Mucosa of descending colon (tissue), 3 donors: ENCODE results near the gene SRBD1. TPM values are rescaled to one million over a fixed set of nuclear protein-coding genes. Genes with fewer than 3 reads are reported as not detected.

Source experiments
- ATAC-seq: fragments of 200-7000 bp; cut with Tn5 transposase; one replicate; pipeline ENCODE4 v1.9.1; 2020; ENCODE audit warnings: mild to moderate bottlenecking, moderate library complexity
- DNase-seq, 3 donors: peaks; one replicate each; pipeline ENCODE4 v3.0.0-alpha.2; 2020
- H3K36me3 ChIP-seq: fragments of 200-600 bp; one replicate; pipeline ENCODE4 v1.8.0; 2021; ENCODE audit warnings: low read depth, mild to moderate bottlenecking
- H3K4me1 ChIP-seq: fragments of 200-600 bp; one replicate; pipeline ENCODE4 v1.8.0; 2021; ENCODE audit warnings: low read depth, mild to moderate bottlenecking
- H3K4me3 ChIP-seq: fragments of 200-600 bp; one replicate; pipeline ENCODE4 v1.8.0; 2021; ENCODE audit warnings: mild to moderate bottlenecking
- H3K9me3 ChIP-seq: fragments of 200-600 bp; one replicate; pipeline ENCODE4 v1.8.0; 2021; ENCODE audit warnings: mild to moderate bottlenecking
- intact Hi-C, 2 donors: fragments of 100-400 bp; cut with DNase I in 1 of 2; cut with micrococcal nuclease in 1 of 2; formaldehyde crosslinking; loops; one replicate each; pipeline versions ENCODE4 v1.11.0 to v1.11.1; 2022; cut with DNase I, micrococcal nuclease
- total RNA-seq, 3 donors: library from RNA; stranded (reverse); fragmentation: NEBNext Ultra II Directional in 2 of 3; extraction: Animal tissue kit (Norgen Biotek cat#: 25700) in 2 of 3; gene quantifications; one replicate each; pipeline versions ENCODE4 v1.2.1 to v1.2.4, GENCODE V29; 2021 to 2023
- TF ChIP-seq, protein P1 (sequence below): fragments of 200-600 bp; IDR thresholded peaks from one replicate; pipeline ENCODE4 v1.8.0; 2022; ENCODE audit warnings: antibody characterized with exemption, mild to moderate bottlenecking
- donor health status: DM: no; HTN: no; CAD: no; lungs with moderate emphysema.
- donor health status: DM: no; HTN: no; CAD: no.
- donor health status: DM: no; HTN: yes; CAD: no.

The SRBD1 gene
- total RNA-seq, 3 donors from 2014 or later: 17.2 to 20.9 (median 17.3) TPM

DNA sequence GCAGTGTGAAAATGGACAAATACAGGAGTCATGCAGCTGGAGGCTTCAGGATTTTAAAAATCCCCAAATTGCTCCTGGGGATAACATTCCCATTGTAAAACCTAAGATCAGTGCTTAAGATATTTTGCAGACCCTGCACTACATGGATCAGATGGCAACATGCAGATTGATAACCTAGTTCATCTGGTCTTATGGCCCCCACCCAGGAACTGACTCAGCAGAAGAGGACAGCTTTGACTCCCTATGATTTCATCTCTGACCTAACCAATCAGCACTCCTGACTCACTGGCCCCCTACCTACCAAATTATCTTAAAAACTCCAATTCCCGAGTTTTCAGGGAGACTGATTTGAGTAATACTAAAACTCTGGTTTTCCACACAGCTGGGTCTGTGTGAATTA, 20.0 kb downstream of the SRBD1 start:
- H3K4me1 ChIP-seq: no peaks in the 10 kb centered on the region
- no peak for DNase-seq
- no peaks in the 10 kb centered on the region for H3K36me3 ChIP-seq
- intact Hi-C loops: no loop called here
- no peak overlapping the region for H3K4me3 ChIP-seq
- no peak for ATAC-seq
- TF ChIP-seq, protein P1, sequence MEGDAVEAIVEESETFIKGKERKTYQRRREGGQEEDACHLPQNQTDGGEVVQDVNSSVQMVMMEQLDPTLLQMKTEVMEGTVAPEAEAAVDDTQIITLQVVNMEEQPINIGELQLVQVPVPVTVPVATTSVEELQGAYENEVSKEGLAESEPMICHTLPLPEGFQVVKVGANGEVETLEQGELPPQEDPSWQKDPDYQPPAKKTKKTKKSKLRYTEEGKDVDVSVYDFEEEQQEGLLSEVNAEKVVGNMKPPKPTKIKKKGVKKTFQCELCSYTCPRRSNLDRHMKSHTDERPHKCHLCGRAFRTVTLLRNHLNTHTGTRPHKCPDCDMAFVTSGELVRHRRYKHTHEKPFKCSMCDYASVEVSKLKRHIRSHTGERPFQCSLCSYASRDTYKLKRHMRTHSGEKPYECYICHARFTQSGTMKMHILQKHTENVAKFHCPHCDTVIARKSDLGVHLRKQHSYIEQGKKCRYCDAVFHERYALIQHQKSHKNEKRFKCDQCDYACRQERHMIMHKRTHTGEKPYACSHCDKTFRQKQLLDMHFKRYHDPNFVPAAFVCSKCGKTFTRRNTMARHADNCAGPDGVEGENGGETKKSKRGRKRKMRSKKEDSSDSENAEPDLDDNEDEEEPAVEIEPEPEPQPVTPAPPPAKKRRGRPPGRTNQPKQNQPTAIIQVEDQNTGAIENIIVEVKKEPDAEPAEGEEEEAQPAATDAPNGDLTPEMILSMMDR: no peak
- no peaks in the 10 kb centered on the region for H3K9me3 ChIP-seq

DNA sequence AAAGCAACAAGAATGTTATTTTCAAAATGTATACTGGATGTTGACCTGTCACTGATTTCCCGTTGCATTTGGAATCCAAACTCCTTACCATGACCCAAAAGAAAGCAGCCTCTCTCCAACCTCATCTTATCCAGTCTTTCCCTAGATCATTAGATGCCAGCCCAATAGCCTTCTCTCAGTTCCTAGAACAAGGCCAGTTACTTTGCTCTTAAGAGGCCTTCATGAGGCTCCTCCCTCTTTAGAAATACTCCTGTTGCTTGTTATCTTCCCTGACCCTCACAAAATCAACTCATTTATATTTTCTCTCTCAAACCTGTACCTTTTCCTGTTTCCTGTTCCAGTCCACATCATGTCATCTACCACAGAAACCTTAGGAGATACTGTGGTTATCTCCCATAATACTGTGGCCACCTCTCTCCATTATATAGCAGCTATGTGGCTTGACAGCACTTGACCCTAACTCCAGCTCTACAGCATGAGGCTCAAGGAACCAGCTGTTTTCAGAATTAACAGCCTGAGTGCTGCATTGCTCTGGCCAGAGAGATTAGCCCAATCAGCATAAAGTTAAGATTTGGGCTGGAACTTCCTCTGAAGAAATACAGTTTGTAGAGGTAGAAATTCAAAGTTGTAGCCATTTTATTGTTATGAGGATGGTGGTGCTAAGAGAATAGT, 22.8 kb downstream of the SRBD1 start:
- TF ChIP-seq, protein P1: no peak
- intact Hi-C loops: no loop called here
- Histone ChIP-seq H3K4me3 (no peak overlapping the region), H3K9me3 (no peaks in the 10 kb centered on the region), H3K4me1 (no peaks in the 10 kb centered on the region), H3K36me3 (no peaks in the 10 kb centered on the region)
- no peak for ATAC-seq
- DNase-seq: no peak

DNA sequence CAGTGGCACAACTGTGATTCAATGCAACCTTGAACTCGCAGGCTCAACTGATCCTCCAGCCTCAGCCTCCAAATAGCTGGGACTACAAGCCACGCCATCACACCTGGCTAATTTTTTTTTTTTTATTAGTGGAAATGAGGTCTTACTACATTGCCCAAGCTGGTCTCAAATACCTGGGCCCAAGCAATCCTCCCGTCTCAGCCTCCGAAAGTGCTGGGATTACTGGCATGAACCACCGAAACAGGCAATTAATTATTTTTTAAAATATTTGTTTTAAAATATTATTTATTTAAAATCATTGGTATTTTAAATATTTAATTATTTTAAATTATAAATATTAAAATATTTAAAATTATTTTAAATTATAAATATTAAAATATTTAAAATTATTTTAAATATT, 24.5 kb downstream of the SRBD1 start:
- H3K9me3 ChIP-seq: no peaks in the 10 kb centered on the region
- TF ChIP-seq, protein P1: no peak
- H3K4me3 ChIP-seq: no peak overlapping the region
- intact Hi-C loops: no loop called here
- ATAC-seq: no peak
- no peaks in the 10 kb centered on the region for H3K4me1 ChIP-seq
- no peak for DNase-seq
- no peaks in the 10 kb centered on the region for H3K36me3 ChIP-seq

DNA sequence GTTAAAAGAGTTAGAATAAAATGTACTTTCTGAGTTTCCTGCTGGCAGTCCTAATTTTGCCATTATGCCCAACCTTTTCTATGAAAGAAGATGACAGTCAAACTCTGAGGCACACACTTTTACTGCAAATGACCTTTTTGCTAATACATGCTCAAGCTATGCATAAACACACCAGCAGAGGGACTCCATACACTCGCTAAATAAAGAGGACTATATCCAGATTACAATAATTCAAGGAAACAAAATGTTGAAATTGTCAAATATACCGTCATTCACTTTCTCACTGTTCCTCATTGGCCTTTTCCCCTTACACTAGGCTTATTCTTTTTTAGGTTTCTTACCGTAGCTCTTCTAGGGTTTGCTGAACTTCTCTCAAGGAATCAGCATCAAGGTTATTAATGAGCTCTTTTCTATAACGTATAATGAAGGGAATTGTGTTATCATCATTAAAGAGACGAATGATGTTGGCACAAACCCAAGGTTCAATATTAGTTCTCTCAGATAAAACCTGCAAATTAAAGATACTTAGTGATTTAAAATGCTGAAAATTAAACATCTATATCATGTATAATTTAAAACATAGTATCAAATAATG, 25.7 kb downstream of the SRBD1 start:
- ATAC-seq: peak; percentile 73
- H3K9me3 ChIP-seq: no peaks in the 10 kb centered on the region
- peak in 1 of 3 donors; percentile 62 for DNase-seq
- intact Hi-C loops: no loop called here
- H3K4me3 ChIP-seq: no peak overlapping the region
- TF ChIP-seq, protein P1: peak; percentile 51
- H3K4me1 ChIP-seq: no peaks in the 10 kb centered on the region
- no peaks in the 10 kb centered on the region for H3K36me3 ChIP-seq

DNA sequence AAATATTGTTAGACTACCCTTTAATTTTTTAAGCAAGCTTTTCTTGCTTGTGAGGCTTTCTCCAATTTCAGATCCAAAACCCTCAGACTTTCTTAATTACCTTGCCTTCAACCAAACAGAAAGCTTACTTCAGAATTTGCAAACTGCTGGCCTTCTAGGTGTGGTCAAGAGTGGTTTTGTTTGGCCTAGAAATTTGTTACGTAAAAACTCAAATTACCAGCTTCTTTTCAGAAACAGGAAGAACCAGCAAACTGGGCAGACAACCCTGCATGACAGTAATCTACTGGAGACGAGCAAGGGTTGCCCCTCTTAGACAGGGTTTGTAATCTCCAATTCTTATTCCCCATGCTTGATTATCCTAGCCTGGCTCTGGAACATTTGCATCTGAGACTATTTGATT, 27.1 kb downstream of the SRBD1 start:
- no peak for DNase-seq
- Histone ChIP-seq H3K9me3 (no peaks in the 10 kb centered on the region), H3K4me3 (no peak overlapping the region), H3K36me3 (no peaks in the 10 kb centered on the region), H3K4me1 (no peaks in the 10 kb centered on the region)
- no peak for ATAC-seq
- intact Hi-C loops: no loop called here
- TF ChIP-seq, protein P1: no peak
